HG02852 (cell line): ENCODE results near the gene CC2D2B.
A peak's percentile ranks its signal among the peaks of the same experiment; 100 is the strongest.
"Not testable (repeated sequence)": the region's sequence is repeated elsewhere in the genome, so short reads cannot be mapped to it uniquely, and the experiment has no call there.

ENCODE experiments used
- ATAC-seq: cut with Tn5 transposase; IDR thresholded peaks from one replicate; pipeline ENCODE4 v1.9.1; 2021; ENCODE audit warnings: mild to moderate bottlenecking, moderate library complexity; ENCODE audit not compliant: unreplicated experiment

The CC2D2B gene

GRCh38 chr10:95907456-95908253 is at the start of gene CC2D2B:
Gene CC2D2B (plus strand): TSS chr10:95907975. CDS start chr10:95911324, 3,349 bp downstream.
- ATAC-seq = peak; percentile 87

GRCh38 chr10:95860166-95860940 is 47.4 kb upstream of the CC2D2B start:
- ATAC-seq = no peak

GRCh38 chr10:95861386-95861785 is 46.4 kb upstream of the CC2D2B start:
- no peak for ATAC-seq

- peak; percentile 81 for ATAC-seq
These were observed 42.6 kb upstream of the CC2D2B start for GRCh38 chr10:95864906-95865813.

GRCh38 chr10:95865814-95866466 is 41.8 kb upstream of the CC2D2B start:
- no peak for ATAC-seq

- no peak for ATAC-seq
These were observed 41.3 kb upstream of the CC2D2B start for GRCh38 chr10:95866467-95866842.

- ATAC-seq = no peak
These were observed 39.9 kb upstream of the CC2D2B start for GRCh38 chr10:95867866-95868265.

- no peak for ATAC-seq
These were observed 35.5 kb upstream of the CC2D2B start for GRCh38 chr10:95872158-95872711.

- ATAC-seq = no peak
These were observed 34.6 kb upstream of the CC2D2B start for GRCh38 chr10:95873139-95873538.

GRCh38 chr10:95873651-95874050 is 34.1 kb upstream of the CC2D2B start:
- no peak for ATAC-seq

GRCh38 chr10:95874783-95875182 is 33.0 kb upstream of the CC2D2B start:
- ATAC-seq = not testable (repeated sequence)

GRCh38 chr10:95876756-95877155 is 31.0 kb upstream of the CC2D2B start:
- ATAC-seq = no peak

- ATAC-seq = no peak
These were observed 29.9 kb upstream of the CC2D2B start for GRCh38 chr10:95877881-95878280.

GRCh38 chr10:95880704-95881103 is 27.1 kb upstream of the CC2D2B start:
- peak; percentile 45 for ATAC-seq

GRCh38 chr10:95881316-95881715 is 26.5 kb upstream of the CC2D2B start:
- ATAC-seq = no peak

GRCh38 chr10:95889830-95890229 is 17.9 kb upstream of the CC2D2B start:
- ATAC-seq = no peak

GRCh38 chr10:95896071-95896850 is 11.5 kb upstream of the CC2D2B start:
- no peak for ATAC-seq

- not testable (repeated sequence) for ATAC-seq
These were observed 1.7 kb upstream of the CC2D2B start for GRCh38 chr10:95905897-95906580.
